B cell (primary cell): Measurements from ENCODE around the gene PTPRM.

ENCODE experiments used
- EZH2 ChIP-seq: IDR thresholded peaks from 2 replicates; pipeline ENCODE4 v1.6.1; 2012; ENCODE audit warnings: borderline replicate concordance, low read depth, mild to moderate bottlenecking, moderate library complexity, low read length; ENCODE audit not compliant: insufficient read depth, poor library complexity, severe bottlenecking
- TF ChIP-seq, protein P1 (sequence below): fragments of 200-600 bp; IDR thresholded peaks from one replicate; pipeline ENCODE4 v1.8.0; 2022; ENCODE audit warnings: antibody characterized with exemption, mild to moderate bottlenecking

DNA sequence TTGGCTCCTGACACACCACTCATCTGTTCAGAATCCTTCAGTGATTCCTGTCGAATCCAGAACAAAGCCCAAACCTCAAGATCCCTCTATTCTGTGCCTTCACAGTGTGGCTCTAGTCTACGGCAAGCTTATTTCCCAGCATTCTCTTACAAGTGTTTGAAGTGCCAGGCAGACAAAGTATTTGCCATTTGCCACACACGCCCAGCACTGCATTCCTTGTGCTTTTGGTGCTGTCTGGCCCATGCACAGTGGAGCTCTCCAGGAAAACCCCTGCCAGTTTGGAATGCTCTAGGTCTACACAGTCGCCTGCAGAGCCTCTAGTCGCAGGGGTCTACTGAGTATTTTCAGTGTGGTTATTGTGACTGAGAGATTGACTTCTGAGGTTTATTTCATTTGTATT is 783.5 kb downstream of the PTPRM start:
- TF ChIP-seq, protein P1, sequence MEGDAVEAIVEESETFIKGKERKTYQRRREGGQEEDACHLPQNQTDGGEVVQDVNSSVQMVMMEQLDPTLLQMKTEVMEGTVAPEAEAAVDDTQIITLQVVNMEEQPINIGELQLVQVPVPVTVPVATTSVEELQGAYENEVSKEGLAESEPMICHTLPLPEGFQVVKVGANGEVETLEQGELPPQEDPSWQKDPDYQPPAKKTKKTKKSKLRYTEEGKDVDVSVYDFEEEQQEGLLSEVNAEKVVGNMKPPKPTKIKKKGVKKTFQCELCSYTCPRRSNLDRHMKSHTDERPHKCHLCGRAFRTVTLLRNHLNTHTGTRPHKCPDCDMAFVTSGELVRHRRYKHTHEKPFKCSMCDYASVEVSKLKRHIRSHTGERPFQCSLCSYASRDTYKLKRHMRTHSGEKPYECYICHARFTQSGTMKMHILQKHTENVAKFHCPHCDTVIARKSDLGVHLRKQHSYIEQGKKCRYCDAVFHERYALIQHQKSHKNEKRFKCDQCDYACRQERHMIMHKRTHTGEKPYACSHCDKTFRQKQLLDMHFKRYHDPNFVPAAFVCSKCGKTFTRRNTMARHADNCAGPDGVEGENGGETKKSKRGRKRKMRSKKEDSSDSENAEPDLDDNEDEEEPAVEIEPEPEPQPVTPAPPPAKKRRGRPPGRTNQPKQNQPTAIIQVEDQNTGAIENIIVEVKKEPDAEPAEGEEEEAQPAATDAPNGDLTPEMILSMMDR, result no peak
- TF ChIP-seq EZH2, result no peak
